Omental fat pad (tissue), 4 donors: ENCODE measurements around the gene PMCH. TPM values are rescaled to one million over a fixed set of nuclear protein-coding genes. Genes with fewer than 3 reads are reported as not detected.
A peak's percentile ranks its signal among the peaks of the same experiment; 100 is the strongest.
"Not testable (repeated sequence)": the region's sequence is repeated elsewhere in the genome, so short reads cannot be mapped to it uniquely, and the experiment has no call there.

Experiments used
- ATAC-seq: fragments of 150-250 bp; one replicate; pipeline ENCODE4 v1.9.1; 2016; ENCODE audit warnings: mild to moderate bottlenecking, moderate library complexity; ENCODE audit not compliant: low FRiP score
- DNase-seq: peaks from one replicate; pipeline ENCODE4 v3.0.0-alpha.2; 2019; ENCODE audit warnings: low spot score
- CTCF ChIP-seq, 3 donors: fragments of 450-650 bp; IDR thresholded peaks; one replicate each; pipeline ENCODE4 v1.5.1; 2016 to 2017; ENCODE audit warnings: antibody characterized with exemption in 3 of 3, mild to moderate bottlenecking in 3 of 3, moderate library complexity in 2 of 3
- total RNA-seq, 4 donors: library from RNA; depleted of rRNA; stranded (reverse); fragments of >200 nt; gene quantifications; one replicate each; pipeline ENCODE4 v1.1.0, GENCODE V29; 2016

The PMCH gene
- total RNA-seq, 4 donors from 2014 or later: not detected

GRCh38 chr12:102174117-102174516 lies 23.5 kb downstream of the PMCH start:
- no peak for TF ChIP-seq CTCF (IDR thresholded peaks at IDR 0.05)
- no peak for DNase-seq
- no peak for ATAC-seq

GRCh38 chr12:102172436-102172835 lies 25.2 kb downstream of the PMCH start:
- TF ChIP-seq CTCF (IDR thresholded peaks at IDR 0.05): no peak
- no peak for DNase-seq
- ATAC-seq: peak; percentile 41

- DNase-seq (no peak), ATAC-seq (no peak)
- TF ChIP-seq CTCF (IDR thresholded peaks at IDR 0.05): no peak
Measured at GRCh38 chr12:102171951-102172350, 25.7 kb downstream of the PMCH start.

- no peak for ATAC-seq
- TF ChIP-seq CTCF (IDR thresholded peaks at IDR 0.05): no peak
- DNase-seq: no peak
Measured at GRCh38 chr12:102169922-102170621, 27.6 kb downstream of the PMCH start.

- no peak for DNase-seq
- ATAC-seq: no peak
- no peak for TF ChIP-seq CTCF (IDR thresholded peaks at IDR 0.05)
Measured at GRCh38 chr12:102167821-102168604, 29.6 kb downstream of the PMCH start.

- DNase-seq (no peak), ATAC-seq (no peak)
- TF ChIP-seq CTCF (IDR thresholded peaks at IDR 0.05): no peak
Measured at GRCh38 chr12:102163383-102163782, 34.2 kb downstream of the PMCH start.

- not testable (repeated sequence) for ATAC-seq, DNase-seq
Measured at GRCh38 chr12:102155206-102155605, 42.4 kb downstream of the PMCH start.

- not testable (repeated sequence) for DNase-seq, ATAC-seq
Measured at GRCh38 chr12:102147062-102147587, 50.5 kb downstream of the PMCH start.
